ENCODE results near the gene ARMC7. TPM values are rescaled to one million over a fixed set of nuclear protein-coding genes. Genes with fewer than 3 reads are reported as not detected.

Gene ARMC7
- total and polyA plus RNA-seq, 2 of the 13 experiments (the other 11 are each of a cell fraction or from before 2014, with no cell fraction given) = 3.9 to 4.2 TPM

GRCh38 chr17:75154195-75155106 lies 44.7 kb downstream of the ARMC7 start, which contains the start of gene JPT1 (continued):
- TF ChIP-seq STAT5B (CRISPR knock-in tag; IDR thresholded peaks at IDR 0.05) = no peak
- TF ChIP-seq SMAD1 (CRISPR knock-in tag; IDR thresholded peaks at IDR 0.05; ENCODE audit: borderline replicate concordance, low read depth) = no peak
- TF ChIP-seq, protein P1, sequence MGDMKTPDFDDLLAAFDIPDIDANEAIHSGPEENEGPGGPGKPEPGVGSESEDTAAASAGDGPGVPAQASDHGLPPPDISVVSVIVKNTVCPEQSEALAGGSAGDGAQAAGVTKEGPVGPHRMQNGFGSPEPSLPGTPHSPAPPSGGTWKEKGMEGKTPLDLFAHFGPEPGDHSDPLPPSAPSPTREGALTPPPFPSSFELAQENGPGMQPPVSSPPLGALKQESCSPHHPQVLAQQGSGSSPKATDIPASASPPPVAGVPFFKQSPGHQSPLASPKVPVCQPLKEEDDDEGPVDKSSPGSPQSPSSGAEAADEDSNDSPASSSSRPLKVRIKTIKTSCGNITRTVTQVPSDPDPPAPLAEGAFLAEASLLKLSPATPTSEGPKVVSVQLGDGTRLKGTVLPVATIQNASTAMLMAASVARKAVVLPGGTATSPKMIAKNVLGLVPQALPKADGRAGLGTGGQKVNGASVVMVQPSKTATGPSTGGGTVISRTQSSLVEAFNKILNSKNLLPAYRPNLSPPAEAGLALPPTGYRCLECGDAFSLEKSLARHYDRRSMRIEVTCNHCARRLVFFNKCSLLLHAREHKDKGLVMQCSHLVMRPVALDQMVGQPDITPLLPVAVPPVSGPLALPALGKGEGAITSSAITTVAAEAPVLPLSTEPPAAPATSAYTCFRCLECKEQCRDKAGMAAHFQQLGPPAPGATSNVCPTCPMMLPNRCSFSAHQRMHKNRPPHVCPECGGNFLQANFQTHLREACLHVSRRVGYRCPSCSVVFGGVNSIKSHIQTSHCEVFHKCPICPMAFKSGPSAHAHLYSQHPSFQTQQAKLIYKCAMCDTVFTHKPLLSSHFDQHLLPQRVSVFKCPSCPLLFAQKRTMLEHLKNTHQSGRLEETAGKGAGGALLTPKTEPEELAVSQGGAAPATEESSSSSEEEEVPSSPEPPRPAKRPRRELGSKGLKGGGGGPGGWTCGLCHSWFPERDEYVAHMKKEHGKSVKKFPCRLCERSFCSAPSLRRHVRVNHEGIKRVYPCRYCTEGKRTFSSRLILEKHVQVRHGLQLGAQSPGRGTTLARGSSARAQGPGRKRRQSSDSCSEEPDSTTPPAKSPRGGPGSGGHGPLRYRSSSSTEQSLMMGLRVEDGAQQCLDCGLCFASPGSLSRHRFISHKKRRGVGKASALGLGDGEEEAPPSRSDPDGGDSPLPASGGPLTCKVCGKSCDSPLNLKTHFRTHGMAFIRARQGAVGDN (CRISPR knock-in tag; IDR thresholded peaks at IDR 0.05) = peak; percentile 81
- TF ChIP-seq FOXP4 (CRISPR knock-in tag; IDR thresholded peaks at IDR 0.05) = peak; percentile 42; the same call in 1 of the 2 replicates
- peak; percentile 78 for TF ChIP-seq RAD21 (CRISPR knock-in tag; IDR thresholded peaks at IDR 0.05)
- TF ChIP-seq TEF (CRISPR knock-in tag; IDR thresholded peaks at IDR 0.05) = no peak
- TF ChIP-seq ZNF558 (CRISPR knock-in tag; IDR thresholded peaks at IDR 0.05; ENCODE audit: borderline replicate concordance) = peak; percentile 64; the same call in 1 of the 2 replicates
- TF ChIP-seq ZFP62 (CRISPR knock-in tag; IDR thresholded peaks at IDR 0.05) = no peak
- no peak for TF ChIP-seq ZNF383 (CRISPR knock-in tag; IDR thresholded peaks at IDR 0.05; ENCODE audit: borderline replicate concordance)
- TF ChIP-seq ZNF879 (CRISPR knock-in tag; IDR thresholded peaks at IDR 0.05) = no peak
- TF ChIP-seq KDM2A (CRISPR knock-in tag; IDR thresholded peaks at IDR 0.05; ENCODE audit: borderline replicate concordance, low read depth) = peak; percentile 92
- TF ChIP-seq ZBED4 (CRISPR knock-in tag; IDR thresholded peaks at IDR 0.05; ENCODE audit: borderline replicate concordance) = peak; percentile 54
